CD4-positive, alpha-beta T cell treated with Interferon alpha-2 for 1 hour (primary cell): ENCODE data around the gene ATP5PO.
"Not testable (repeated sequence)": the region's sequence is repeated elsewhere in the genome, so short reads cannot be mapped to it uniquely, and the experiment has no call there.

Experiments used
- DNase-seq, 2 donors: peaks; one replicate each; pipeline ENCODE4 v3.0.0-alpha.2; 2020 to 2022

ATP5PO gene

DNA sequence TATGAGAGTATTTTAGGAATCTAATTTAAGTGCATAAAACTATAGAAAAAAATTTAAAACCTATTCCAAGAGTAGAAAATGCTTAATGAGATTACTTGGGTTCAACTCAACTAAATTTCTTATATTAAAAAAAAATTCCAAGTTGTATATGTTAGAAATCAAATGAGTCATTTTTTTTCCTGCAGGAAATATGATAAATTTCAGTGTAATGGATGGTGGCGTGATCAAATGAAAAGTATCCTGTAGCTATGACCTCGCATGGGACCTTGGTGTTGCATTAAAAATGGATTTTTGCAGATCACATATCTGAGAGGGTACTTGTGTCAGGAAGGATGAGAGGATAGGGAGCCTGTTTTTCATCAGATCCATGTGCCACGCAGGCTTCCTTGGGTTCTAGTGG, 17.9 kb downstream of the ATP5PO start:
- no peak for DNase-seq

DNA sequence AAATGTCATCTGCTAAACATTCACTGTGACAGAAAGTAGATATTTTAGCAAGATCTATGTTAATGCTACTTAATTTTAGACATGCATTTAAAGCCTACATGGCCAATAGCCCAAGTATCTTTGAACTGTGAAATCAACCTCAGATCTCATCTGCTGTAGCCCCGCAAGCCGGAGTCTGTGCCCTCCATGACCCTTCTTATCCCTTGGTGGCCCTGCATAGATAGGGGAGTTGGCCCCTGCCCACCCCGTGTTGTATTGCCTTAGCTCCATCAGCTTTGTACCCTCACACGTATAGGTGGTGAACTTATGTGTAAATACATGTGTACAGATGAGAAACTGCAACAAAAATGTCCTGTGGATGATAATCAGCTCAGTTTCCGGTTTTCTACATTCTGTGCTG, 18.5 kb downstream of the ATP5PO start:
- DNase-seq: no peak

DNA sequence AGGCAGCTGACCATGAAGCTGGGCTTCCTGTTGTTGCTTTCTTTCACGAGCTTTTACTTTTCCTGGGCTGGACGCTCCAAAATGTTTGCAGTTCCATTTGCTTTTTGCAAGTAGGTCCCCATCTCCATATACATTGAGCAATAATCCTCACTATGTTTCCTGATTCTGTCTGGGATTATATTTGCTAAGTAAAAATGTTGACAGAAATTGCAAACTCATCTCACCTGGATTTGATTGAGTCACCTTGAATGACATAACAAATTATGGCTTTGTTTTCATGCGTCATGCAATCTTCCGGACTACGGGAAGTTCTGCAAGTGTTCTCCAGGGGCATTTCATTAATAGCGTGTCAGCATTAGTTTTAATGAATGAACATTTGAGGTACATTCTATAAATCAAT, 18.9 kb downstream of the ATP5PO start:
- DNase-seq: no peak

DNA sequence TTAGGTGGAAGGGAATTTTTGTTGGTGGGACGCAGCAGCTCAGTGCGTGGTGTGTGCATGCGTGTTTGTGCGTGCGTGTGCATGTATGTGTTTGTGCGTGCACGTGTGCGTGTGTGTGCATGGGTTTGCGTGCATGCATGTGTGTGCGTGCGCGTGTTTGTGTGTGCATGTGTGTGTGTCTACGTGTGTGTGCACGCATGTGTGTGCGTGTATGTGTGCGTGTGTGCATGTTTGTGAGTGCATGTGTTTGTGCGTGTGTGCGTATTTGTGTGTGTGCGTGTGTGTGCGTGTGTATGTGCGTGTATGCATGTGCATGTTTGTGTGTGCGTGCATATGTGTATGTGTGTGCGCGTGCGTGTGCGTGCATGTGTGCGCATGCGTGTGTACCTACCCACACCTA, 20.2 kb downstream of the ATP5PO start:
- no peak for DNase-seq

DNA sequence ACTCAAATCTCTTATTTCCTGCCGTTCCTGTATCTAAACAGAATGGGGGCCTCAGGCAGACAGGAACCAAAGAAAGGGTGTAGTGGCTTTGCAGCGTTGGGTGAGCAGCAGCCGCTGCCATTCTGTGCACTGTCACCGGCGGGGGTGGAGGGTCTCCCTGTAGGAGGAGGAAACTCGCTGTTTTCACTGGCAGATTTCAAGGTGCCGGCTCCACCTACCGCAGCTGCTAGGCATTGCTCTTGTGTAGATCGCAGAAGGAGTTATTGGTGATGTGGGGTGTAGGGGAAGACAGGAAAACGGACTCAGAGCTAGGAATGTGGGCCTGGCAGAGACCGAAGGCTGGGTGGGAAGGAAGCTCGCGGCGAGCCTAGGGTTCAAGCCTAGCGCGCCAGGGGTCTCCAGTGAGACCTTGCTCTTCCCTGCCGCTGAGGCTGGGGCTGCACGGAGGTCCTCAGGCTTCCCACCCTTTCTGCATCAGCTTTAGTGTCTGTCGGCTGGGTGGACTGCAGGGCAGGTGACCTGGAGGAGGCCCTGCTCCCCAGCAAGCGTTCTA, 20.8 kb downstream of the ATP5PO start:
- DNase-seq: peak; percentile 48 to 55

DNA sequence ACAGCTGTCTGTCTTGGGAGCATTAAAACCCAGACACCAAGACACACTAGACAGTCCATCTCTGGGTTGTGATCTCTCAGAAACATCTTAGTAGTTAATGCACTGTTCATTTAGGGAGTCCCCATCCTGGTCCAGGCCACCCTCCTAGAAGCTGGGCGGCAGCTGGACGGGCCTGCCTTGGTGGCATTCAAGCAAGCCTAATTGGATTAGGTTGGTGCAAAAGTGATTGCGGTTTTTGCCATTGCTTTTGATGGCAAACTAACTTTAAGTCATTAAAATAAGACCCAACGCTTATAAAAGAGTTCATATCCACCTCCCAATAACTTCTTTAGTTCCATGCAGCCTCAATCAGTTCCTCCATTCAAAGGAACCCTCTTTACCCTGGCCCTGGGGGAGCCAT, 21.7 kb downstream of the ATP5PO start:
- DNase-seq: no peak

DNA sequence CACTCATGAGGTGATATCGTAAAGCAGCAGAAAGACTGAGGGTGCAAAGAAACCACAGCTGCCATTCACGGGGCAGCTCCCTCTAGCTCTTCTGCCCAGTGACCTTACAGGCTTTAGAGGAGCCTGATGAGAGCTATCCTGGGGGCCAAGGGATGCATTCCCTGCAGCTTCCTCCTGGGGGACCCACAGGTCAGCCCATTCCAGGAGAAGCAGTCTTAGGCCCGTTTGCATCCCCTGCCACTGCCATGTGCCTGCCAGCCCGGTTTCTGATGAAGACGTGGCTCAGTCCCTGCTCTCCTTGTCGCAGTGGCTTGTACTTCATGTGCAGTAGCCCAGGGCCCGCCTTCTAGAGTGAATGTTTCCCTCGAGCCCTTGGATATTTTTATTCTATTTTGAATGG, 22.8 kb downstream of the ATP5PO start:
- no peak for DNase-seq

DNA sequence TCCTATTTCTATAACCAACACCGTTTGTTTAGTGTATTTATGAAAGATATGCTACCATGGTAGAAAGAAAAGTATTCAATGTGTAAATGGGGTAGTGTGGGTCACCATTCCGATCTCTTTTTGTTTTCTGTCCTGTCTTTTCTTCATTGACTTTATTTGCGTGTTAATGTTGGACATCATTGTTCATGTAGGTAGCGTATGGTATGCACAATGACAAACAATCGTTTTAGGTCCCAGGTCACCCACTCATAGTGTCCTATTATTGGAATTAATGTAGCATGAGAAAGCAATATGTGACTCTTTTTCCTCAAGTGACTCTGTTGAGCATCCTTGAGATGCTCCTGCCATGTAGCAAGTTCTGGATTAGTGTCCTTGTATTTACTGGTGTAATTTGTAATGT, 25.4 kb downstream of the ATP5PO start:
- DNase-seq: no peak

DNA sequence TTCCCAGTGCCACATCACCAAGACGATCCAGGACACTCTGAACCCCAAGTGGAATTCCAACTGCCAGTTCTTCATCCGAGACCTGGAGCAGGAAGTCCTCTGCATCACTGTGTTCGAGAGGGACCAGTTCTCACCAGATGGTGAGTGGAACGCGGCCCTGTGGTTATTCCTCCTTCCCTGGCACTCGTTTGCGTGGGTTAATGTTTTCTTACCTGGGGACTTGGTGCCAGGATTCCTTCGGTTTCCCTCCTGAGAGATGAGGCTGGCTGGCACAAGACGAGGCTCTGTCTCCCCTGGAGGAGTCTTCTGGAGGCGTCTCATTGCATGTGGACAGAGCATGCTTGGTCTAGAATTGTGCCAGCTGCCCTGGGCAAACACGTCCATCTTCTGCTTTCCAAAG, 29.3 kb downstream of the ATP5PO start:
- no peak for DNase-seq

DNA sequence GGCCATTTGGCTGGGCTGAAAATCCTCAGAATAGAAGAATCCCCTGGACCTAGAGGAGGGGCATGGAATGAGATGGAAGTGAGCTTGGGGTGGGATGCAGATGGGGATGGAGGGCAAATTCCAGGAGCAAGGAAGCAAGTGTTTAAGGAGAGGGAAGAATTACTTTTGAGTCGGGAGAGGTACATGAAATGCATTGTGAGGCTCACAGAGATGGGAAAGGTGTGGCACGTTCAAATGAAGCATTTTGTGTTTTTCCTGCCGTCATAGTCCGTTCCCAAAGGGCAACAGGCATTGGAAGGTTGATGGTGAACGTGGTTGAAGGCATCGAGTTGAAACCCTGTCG, 30.5 kb downstream of the ATP5PO start:
- DNase-seq: no peak

DNA sequence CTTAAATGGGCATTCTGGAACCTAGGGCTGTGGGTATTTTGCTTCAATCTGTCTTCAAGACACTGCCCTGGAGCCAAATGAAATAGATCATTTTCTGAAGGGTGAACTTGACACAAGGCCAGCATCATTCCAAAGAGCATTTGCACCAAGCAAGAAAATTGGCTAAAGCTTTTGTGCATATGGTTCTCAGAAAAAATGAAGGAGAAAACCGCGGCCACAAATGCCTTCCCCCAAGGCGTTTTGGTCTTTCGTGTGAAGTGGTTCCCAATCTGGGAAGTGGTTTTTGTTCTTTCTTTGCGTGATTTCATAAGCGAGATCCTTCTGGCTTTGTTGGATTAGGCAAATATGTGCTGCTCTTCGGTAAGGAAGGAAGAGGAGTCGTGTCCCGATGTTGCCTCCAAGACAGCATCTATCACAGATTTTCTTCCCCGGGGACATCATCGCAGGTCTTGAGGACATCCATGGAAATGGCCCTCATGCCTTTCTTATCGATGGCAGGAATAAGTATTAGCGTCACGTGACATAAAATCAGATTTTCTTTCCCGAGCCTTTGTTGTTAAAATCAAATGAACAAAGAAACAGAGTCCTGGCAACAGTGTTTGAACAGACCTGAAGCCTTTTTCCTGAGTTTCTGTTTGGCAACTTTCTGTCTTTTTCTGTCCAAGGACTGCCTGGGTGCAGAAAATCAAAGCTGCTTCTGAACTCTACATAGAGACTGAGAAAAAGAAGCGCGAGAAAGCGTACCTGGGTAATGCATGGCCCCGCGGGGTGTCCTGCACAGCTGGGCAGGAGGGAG, 31.0 kb downstream of the ATP5PO start:
- DNase-seq: no peak

DNA sequence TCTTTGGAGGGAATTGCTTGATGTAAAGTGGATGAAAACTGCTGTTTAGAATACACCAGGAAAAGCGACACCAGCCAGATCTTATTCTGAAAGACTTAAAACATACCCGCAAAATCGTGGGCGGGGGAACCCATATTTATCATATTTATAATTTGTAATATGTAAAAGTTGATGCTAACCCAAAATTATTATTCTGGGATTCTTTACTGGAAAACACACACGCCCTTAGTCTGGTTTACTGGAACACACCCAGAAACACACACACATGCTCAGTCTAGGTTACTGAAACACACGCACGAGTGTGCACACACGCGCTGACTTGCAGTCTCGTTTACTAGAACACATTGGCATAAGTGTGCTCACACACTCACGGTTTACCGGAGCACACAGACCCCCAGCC, 32.5 kb downstream of the ATP5PO start:
- DNase-seq: no peak

DNA sequence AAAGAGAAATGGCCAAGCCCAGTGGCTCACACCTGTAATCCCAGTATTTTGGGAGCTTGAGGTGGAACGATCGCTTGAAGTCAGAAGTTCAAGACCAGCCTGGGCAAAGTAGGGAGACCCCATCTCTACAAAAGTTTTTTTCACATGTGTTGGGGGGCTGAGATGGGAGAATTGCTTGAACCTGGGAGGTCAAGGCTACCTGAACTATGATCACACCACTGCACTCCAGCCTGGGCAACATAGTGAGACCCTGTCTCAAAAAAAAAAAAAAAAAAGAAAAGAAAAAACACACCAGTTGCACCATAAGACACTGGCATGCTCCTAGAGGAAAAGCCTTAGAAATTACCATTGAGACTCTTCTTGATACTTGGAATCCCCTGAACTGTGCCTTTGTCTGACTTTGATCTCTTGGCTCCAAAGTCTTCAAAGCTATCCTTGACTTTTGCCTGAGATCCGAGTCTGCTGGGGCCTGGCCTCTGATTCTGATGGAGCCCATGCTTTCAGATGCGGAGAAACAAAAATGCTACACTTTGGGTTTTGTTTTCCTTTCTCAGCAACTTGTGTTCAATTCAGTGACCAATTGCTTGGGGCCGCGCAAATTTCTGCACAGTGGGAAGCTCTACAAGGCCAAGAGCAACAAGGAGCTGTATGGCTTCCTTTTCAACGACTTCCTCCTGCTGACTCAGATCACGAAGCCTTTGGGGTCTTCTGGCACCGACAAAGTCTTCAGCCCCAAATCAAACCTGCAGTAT, 33.7 kb downstream of the ATP5PO start:
- no peak for DNase-seq

DNA sequence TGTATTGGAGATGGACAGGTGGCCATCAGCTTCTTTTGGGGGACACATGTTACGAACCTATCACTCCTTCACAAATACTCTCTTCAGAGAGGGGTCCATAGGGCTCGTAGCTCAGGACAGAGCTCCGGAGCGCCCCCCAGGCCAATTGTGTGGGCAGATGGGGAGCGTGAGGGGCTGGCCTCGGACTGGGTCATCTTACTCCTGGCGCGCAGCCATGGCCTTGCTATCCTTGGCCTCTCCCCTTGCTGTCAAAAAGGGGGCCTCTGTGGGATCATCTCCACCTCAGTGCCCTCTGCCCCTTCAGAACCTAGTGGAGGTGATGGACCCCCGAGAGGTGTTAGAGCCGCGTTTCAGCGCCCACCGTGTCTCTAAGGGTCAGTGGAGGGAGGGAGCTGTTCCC, 35.0 kb downstream of the ATP5PO start:
- DNase-seq: no peak

DNA sequence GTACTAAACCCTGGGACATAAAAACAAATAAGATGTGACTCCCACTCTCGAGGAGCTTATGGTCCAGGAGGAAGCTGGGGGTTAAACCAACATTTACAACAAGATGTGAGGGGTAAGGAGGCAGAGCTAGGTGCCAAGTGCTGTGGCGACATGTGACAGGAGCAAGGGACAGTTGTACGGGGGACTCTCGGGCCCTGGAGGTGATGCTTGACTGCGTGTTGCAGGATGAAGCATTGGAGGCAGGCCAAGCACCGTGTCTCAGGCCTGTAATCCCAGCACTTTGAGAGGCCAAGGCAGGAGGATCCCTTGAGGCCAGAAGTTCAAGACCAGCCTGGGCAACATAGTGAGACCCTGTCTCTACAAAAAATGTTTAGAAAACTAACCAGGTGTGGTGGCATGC, 36.8 kb downstream of the ATP5PO start:
- DNase-seq: no peak

DNA sequence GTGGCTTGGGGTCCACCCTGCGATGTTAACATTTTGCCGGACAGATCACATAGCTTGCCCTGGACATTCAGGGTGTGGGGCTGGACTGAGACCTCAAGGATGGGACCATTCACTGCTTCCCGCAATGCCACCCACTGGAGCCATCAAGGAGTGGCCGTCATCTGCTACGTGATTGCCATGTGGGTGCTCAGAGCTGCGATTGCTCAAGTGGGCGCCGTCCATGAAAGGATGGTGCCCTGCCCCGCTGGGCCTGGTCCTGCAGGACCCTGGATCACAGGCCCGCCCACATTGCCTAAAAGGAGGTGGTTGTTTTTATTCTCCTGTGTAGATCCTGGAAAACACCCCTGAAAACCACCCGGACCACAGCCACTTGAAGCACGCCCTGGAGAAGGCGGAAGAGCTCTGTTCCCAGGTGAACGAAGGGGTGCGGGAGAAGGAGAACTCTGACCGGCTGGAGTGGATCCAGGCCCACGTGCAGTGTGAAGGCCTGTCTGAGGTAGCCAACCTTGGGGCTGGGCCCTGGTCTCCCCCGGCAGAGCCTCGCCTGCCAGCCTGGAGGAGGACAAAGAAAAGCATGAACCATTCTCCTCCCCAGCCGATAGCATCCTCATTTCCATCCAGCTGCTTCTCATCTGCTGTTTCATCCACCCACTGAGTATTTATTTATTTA, 40.4 kb downstream of the ATP5PO start:
- no peak for DNase-seq

DNA sequence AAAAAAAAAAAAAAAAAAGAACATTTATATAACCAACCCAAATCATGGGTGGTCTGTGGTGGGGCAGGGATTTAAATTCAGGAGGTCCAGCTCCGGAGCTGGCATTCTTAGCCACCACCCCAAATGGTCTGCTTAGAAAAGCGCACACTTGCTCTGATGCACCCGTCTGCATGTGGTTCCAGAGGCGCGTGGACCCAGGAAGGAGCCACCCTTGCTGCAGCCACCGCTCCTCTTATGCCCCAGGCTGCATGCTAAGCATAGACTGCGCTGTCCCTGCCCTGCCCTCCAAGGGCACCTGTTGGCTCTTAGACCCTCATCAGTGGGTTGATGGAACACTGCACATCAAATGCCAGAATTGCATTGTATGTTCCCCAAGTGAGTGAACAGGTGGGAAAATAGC, 41.4 kb downstream of the ATP5PO start:
- no peak for DNase-seq

DNA sequence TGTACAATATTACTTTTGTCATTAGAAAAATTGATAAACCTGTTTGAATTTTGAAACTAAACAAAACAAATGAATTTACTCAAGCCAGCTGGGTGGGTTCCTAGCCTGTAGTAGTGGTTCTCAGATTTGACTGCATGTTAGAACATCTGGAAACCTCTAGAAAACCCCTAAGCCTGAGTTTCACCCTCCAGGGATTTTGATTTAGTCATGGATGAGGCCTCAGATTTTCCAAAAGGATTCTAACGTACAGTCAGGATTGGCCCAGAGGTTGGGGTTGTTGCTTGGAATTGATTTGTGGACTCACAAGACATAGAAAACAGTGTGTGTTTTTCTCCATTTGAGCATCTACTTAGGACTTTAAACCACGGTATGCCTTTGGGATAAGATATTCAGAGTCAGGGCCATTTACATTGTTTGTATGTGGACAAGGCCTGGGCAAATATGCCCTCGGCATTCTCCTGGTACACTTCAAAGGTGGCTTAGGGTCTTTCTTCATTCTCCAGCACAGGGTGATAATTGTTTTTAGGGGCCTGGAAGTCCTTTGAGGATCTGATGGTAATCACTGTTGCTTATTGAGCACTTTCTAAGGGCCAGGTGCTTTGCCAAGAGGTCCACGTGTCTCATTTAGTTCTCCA, 42.6 kb downstream of the ATP5PO start:
- no peak for DNase-seq

DNA sequence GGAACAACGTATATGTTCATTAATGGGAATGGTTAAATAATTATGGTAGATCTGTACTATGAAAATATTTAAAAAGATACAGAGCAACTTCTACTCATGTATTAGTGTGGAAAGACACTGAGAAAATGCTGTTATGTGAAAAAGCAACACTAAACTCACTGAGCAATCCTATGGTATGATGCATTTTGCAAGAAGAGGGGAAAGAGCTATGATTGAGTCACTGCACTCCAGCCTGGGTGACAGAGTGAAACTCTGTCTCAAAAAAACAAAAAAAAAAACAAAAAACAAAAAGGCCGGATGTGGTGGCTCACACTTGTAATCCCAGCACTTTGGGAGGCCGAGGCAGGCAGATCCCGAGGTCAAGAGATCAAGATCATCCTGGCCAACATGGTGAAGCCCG, 44.4 kb downstream of the ATP5PO start:
- DNase-seq: no peak

DNA sequence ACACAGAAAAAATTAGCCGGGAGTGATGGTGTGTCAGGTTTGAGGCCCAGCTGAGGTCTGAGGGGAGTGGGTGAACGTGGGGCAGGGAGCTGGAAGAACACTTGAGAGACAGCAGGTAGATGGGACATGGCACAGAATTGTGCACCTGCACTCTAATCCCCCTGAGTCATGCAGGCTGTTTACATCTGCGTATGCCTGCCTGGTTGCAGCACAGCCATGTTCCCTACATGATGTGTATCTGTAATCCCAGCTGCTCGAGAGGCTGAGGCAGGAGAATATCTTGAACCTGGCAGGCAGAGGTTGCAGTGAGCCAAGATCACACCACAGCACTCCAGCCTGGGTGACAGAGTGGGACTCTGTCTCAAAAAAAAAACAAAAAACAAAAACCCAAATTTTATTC, 44.8 kb downstream of the ATP5PO start:
- DNase-seq: no peak

DNA sequence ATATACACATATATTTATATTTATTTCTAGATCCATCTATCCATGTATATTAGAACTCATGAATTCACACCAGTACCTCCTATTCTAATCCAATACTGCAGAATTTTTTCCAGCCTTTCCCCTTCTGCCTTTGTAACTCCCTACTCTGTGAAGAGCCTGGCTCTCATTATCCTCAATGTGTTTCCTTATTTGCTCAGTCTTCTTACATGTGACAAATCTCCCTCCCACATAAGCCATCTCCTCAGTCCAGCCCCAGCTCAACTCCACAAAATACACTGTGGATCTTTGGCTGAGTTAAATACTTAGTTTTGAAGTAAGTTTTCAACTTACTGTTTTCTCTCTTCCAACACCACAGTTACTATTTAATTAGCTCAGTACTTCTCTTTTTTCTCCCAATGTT, 45.7 kb downstream of the ATP5PO start:
- no peak for DNase-seq

DNA sequence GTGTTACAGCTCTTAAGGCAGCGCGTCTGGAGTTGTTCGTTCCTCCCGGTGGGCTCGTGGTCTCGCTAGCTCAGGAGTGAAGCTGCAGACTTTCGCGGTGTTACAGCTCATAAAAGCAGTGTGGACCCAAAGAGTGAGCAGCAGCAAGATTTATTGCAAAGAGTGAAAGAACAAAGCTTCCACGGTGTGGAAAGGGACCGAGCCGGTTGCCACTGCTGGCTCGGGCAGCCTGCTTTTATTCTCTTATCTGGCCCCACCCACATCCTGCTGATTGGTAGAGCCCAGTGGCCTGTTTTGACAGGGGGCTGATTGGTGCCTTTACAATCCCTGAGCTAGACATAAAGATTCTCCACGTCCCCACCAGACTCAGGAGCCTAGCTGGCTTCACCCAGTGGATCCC, 47.7 kb downstream of the ATP5PO start:
- not testable (repeated sequence) for DNase-seq

DNA sequence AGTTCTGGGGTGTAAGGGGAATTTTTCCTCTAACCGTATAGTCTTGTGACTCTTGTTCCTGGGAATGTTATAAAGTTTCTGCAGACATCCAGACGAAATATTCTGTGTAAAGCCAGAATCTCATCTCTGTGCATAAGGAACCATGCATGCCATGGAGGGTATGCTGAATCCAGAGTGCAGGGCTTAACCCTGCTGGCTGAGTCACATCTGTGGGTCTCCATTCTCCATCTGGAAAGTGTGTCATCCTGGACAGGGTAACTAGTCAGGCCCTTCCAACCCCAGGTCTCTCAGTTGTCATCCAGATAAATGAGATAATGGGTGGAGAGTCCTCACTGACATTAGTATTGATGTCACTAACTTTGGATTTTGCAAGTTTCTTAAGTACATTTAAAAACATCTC, 48.8 kb downstream of the ATP5PO start:
- no peak for DNase-seq
